Nephron (organoid): ENCODE results near the gene APBB2.

Experiments
- H3K27ac Mint-ChIP-seq, 3 experiments: 2 replicates each; pipeline ENCODE4 v1.8.0; 2020; ENCODE audit warnings: mixed read lengths in 3 of 3, mild to moderate bottlenecking in 2 of 3, moderate library complexity in 1 of 3
- H3K27me3 Mint-ChIP-seq: 2 replicates; pipeline ENCODE4 v1.8.0; 2021; ENCODE audit warnings: low read depth, mild to moderate bottlenecking, moderate library complexity, mixed read lengths
- H3K36me3 Mint-ChIP-seq: 2 replicates; pipeline ENCODE4 v1.8.0; 2020; ENCODE audit warnings: low read depth, mixed read lengths
- H3K4me1 Mint-ChIP-seq: 2 replicates; pipeline ENCODE4 v1.8.0; 2020; ENCODE audit warnings: mixed read lengths
- H3K4me3 Mint-ChIP-seq, 3 experiments: 2 replicates each; pipeline ENCODE4 v1.8.0; 2020; ENCODE audit warnings: mild to moderate bottlenecking in 3 of 3, mixed read lengths in 3 of 3, moderate library complexity in 2 of 3
- H3K9me3 Mint-ChIP-seq: 2 replicates; pipeline ENCODE4 v1.8.0; 2020; ENCODE audit warnings: mixed read lengths
- CTCF ChIP-seq, 3 experiments: fragments of 200-600 bp; sonication (generic); IDR thresholded peaks; one replicate each; pipeline ENCODE4 v1.5.0; 2021; ENCODE audit warnings: antibody characterized with exemption in 3 of 3; ENCODE audit not compliant: unreplicated experiment in 3 of 3

The APBB2 gene

GRCh38 chr4:41029098-41029497 is 185.2 kb downstream of the APBB2 start:
- H3K9me3 Mint-ChIP-seq, result peaks cover 21% of the 10 kb centered on the region
- no peak overlapping the region for H3K4me3 Mint-ChIP-seq
- H3K36me3 Mint-ChIP-seq, result peaks cover 63% of the 10 kb centered on the region
- no peaks in the 10 kb centered on the region for H3K27me3 Mint-ChIP-seq
- peaks cover 19% of the 10 kb centered on the region for H3K4me1 Mint-ChIP-seq
- no peak for TF ChIP-seq CTCF (IDR thresholded peaks at IDR 0.05; ENCODE audit: unreplicated experiment in 3 of 3)
- peak overlapping the region; percentile 67 to 96 (median 86) for H3K27ac Mint-ChIP-seq

GRCh38 chr4:41028392-41029076 is 185.8 kb downstream of the APBB2 start:
- H3K27ac Mint-ChIP-seq, result peak overlapping the region; percentile 67 to 96 (median 86)
- H3K4me3 Mint-ChIP-seq, result no peak overlapping the region
- no peak for TF ChIP-seq CTCF (IDR thresholded peaks at IDR 0.05; ENCODE audit: unreplicated experiment in 3 of 3)
- peaks cover 65% of the 10 kb centered on the region for H3K36me3 Mint-ChIP-seq
- H3K4me1 Mint-ChIP-seq, result peaks cover 19% of the 10 kb centered on the region
- H3K9me3 Mint-ChIP-seq, result peaks cover 21% of the 10 kb centered on the region
- no peaks in the 10 kb centered on the region for H3K27me3 Mint-ChIP-seq

- H3K4me3 Mint-ChIP-seq, result no peak overlapping the region
- TF ChIP-seq CTCF (IDR thresholded peaks at IDR 0.05; ENCODE audit: unreplicated experiment in 3 of 3), result no peak
These were observed 187.4 kb downstream of the APBB2 start for GRCh38 chr4:41026971-41027370.

GRCh38 chr4:41025824-41026223 is 188.5 kb downstream of the APBB2 start:
- H3K4me3 Mint-ChIP-seq, result no peak overlapping the region
- peaks cover 19% of the 10 kb centered on the region for H3K4me1 Mint-ChIP-seq
- no peak overlapping the region for H3K27ac Mint-ChIP-seq
- peaks cover 59% of the 10 kb centered on the region for H3K36me3 Mint-ChIP-seq
- no peaks in the 10 kb centered on the region for H3K27me3 Mint-ChIP-seq
- H3K9me3 Mint-ChIP-seq, result peaks cover 28% of the 10 kb centered on the region
- TF ChIP-seq CTCF (IDR thresholded peaks at IDR 0.05; ENCODE audit: unreplicated experiment in 3 of 3), result no peak

More at GRCh38 chr4:41026971-41027370, 187.4 kb downstream of the APBB2 start:
- Mint-ChIP-seq H3K9me3 (peaks cover 25% of the 10 kb centered on the region), H3K27ac (no peak overlapping the region), H3K36me3 (peaks cover 61% of the 10 kb centered on the region), H3K4me1 (peaks cover 19% of the 10 kb centered on the region), H3K27me3 (no peaks in the 10 kb centered on the region)

GRCh38 chr4:41024556-41025491 is 189.5 kb downstream of the APBB2 start:
- peaks cover 19% of the 10 kb centered on the region for H3K4me1 Mint-ChIP-seq
- H3K27ac Mint-ChIP-seq, result no peak overlapping the region
- no peak overlapping the region for H3K4me3 Mint-ChIP-seq
- no peaks in the 10 kb centered on the region for H3K27me3 Mint-ChIP-seq
- H3K36me3 Mint-ChIP-seq, result peaks cover 54% of the 10 kb centered on the region
- no peak for TF ChIP-seq CTCF (IDR thresholded peaks at IDR 0.05; ENCODE audit: unreplicated experiment in 3 of 3)
- peaks cover 28% of the 10 kb centered on the region for H3K9me3 Mint-ChIP-seq
